AG20443 (cell line): ENCODE measurements around the gene NT5DC1.
A peak's percentile ranks its signal among the peaks of the same experiment; 100 is the strongest.

Source experiments
- DNase-seq: peaks from one replicate; pipeline ENCODE4 v3.0.0; 2012; ENCODE audit warnings: low spot score, mixed read lengths

NT5DC1 gene

DNA sequence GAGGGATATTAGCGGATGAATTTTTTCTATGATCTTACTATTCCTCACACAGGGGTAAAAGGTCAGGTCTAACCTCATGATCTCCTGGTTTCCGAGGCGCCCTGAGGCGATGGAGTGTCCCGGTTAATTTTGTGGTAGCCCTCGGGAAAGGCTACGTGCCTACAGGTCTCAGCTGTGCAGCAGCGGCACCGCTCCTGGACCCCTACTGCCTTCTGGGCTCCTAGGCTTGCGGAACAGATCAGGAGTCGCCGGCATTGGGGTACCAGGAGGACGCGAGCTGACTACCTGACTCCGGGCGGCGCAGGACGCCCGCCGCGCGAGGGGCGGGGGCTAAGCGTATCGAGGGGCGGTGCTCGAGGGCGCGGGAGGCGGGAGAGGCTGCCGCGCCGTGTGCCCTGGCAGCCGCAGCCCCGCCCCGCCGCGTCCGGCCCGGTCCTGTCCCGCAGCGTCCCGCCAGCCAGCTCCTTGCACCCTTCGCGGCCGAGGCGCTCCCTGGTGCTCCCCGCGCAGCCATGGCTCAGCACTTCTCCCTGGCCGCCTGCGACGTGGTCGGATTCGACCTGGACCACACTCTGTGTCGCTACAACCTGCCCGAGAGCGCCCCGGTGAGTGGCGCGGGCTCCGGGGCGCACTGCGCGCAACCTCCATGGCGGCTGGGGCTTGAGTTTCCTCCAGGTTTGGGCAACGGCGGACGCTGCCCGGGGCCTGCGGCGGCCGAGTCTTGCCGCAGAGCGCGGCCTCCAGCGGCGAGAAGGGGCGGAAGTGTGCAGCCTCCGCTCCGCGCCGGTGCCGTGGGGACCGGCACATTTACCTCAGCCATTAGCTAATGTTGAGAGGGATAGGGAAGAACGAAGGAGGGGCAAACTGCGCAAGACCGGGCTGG lies at the start of gene NT5DC1:
Gene NT5DC1 (plus strand): TSS at position 435 of the 883 bp plus-strand sequence. CDS start 78 bp downstream, at position 513.
- DNase-seq, result peak; percentile 95

- DNase-seq, result no peak
Observed at GRCh38 chr6:116051244-116051643, 49.4 kb upstream of the NT5DC1 start.

DNA sequence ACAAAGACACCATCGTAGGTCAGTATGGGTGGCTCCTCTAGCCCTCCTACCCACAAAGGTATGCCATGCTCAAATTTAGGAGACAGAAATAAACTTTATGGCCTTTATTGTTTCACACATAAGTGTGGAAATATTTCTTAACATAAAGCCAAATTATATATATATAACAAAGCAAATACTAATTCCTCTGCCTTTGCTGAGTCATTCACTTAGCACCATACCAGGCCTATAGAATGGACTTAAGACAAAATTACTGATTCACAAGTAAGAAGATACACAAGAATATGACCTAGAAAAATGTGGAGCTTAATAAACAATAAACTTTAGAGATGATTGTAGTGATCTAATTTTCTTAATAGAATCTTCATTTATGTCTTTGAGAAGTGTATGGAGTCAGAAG lies 45.1 kb upstream of the NT5DC1 start:
- DNase-seq, result no peak

DNA sequence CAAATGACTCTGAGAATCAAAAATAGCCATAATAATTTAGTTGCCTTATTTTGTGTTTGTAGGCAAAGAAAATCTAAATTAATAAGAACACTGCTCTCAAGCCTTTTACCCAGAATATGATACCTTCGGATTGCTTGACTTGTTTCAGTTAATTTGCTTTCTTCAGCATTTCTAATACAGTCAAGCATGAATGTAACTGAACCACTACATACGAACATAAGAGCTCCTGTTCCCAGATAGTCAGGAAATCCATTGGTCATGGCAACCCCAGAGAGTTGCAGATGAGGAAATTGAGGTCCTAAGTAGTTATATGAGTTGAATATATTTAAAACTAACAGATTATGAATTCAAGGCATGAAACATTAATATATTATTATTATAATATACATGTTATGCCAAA lies 42.9 kb upstream of the NT5DC1 start:
- DNase-seq, result no peak

DNA sequence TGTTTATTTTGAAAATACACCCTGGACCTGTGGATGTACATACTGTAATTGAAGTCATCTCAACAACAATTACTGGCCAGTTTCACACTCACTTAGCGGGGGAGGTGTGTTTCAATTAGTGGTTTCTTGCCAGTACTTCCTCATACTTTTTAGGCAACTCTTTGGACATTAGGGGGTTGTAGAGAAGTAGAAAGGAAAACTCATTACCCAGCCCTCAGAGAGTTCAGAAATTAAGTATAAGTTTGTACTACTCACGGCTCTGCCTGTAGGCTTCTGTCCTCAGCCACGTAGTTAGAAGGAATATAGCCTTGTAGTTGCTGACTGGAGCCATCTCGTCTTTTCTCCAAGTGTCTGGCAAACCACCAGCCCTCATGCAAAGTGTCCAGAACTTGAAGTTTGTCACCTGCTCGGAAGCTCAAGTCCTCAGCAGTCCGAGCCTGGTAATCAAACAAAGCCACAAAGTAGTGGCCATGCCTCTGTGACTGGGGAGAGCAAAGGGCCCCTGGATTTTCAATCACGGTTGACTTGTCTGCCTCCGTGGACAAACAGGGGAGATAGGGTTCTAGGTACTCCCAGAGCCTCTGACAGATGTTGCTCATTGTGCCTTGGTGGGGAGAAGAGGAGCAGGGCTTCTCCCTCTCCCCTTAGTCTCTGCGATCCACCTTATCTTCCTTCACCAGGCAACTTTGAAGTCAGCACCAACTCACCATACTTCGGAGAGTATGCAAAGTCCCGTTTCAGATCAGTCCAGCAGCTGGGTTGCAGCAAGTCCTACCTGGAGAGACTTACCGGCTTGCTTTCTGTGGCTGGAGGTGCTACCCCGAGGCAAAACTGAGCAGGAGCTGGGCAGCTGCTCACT lies 40.7 kb upstream of the NT5DC1 start:
- DNase-seq, result peak; percentile 9

GRCh38 chr6:116060572-116061283 lies 39.9 kb upstream of the NT5DC1 start, which contains the start of gene FRK:
TSS of gene FRK (minus strand) at chr6:116060891. CDS start at chr6:116060311, 580 bp downstream.
- DNase-seq, result peak; percentile 61

GRCh38 chr6:116062496-116062895 lies 38.2 kb upstream of the NT5DC1 start:
- DNase-seq, result no peak

DNA sequence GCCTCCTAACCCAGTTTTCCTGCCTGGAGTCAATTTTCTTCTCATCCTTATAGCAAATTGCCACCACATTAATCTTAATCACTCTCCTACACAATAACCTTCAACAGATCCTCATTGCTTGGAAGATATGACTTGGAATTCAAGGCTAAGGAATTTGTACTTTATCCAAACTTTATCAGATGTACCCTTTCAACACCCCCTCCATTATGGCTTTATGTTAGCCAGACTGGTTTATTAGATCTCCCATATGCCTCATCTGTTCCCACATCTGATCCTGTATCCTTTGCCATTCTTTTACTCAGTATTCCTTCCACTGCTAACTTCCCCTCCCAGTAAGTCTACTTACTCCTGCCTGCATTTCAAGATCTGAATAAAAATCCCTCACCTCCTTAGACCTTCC lies 36.0 kb upstream of the NT5DC1 start:
- no peak for DNase-seq

DNA sequence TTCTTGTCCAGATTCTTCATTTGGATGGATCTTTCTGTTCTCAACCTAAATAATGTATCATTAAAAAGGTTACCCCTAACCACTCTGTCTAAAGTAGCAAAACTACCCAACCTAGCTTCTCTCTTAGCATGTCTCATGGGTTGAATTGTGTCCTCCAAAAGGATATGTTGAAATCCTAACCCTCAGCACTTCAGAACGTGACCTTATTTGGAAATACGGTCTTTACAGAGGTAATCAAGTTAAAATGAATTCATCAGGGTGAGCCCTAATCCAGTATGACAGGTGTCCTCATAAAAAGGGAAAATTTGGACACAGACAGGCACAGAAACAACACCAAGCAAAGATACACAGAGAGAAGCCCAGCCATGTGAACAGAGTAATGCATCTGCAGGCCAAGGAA lies 33.9 kb upstream of the NT5DC1 start:
- no peak for DNase-seq

GRCh38 chr6:116070101-116070500 lies 30.6 kb upstream of the NT5DC1 start:
- DNase-seq, result no peak

GRCh38 chr6:116070616-116071389 lies 29.9 kb upstream of the NT5DC1 start:
- DNase-seq, result no peak

DNA sequence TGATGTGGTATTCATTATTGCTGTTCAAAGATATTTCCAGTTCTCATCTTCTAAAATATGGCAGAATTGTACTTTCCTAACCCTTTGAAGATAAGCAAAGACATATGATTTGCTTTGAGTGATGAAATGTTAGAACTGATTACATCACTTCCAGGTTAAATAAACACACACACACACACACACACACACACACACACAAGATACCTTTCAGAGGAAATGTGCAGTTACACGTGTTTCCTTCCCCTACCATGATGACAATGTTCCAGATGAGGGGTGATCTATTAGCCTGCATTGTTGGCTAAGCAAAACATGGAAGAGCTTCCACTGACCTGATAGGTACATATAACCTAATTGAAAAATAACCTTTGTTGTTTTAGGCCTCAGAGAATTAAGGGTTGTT lies 28.3 kb upstream of the NT5DC1 start:
- DNase-seq, result no peak

DNA sequence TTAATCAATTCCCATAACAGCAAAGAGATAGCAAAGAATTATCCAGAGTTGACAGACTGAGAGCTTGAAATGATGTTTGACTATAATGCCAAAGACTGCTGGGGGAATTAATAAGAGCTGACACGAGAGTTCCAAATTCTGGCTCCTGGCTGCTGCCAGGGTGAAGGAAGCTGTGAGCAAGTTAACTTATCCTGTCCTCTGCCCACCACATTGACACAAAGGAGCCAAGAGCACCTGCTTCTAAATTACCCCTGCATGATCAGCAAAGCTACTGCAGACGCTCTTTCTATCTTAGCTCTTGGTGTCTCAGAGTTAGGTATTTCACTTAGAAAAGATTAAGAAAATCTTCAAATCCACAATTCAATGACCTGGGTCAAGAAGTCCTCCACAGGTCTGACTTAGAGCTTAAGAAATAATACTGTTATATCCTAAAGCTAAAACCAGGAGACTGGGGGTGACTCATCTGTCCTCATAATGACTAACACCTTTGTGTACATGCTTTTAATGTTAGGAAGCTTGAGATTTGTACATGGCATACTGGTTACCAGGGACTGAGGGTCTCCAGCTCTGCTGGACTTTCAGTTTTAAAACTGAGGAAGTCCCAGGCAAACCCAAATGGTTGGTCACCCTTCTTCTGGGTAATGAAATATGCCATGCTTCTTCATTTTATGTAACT lies 26.8 kb upstream of the NT5DC1 start:
- DNase-seq, result peak; percentile 13

- DNase-seq, result no peak
Observed at GRCh38 chr6:116074732-116075390, 25.8 kb upstream of the NT5DC1 start.

GRCh38 chr6:116078522-116078921 lies 22.1 kb upstream of the NT5DC1 start:
- DNase-seq, result no peak

- no peak for DNase-seq
Observed at GRCh38 chr6:116078945-116079344, 21.7 kb upstream of the NT5DC1 start.

GRCh38 chr6:116083052-116083451 lies 17.6 kb upstream of the NT5DC1 start:
- DNase-seq, result no peak

DNA sequence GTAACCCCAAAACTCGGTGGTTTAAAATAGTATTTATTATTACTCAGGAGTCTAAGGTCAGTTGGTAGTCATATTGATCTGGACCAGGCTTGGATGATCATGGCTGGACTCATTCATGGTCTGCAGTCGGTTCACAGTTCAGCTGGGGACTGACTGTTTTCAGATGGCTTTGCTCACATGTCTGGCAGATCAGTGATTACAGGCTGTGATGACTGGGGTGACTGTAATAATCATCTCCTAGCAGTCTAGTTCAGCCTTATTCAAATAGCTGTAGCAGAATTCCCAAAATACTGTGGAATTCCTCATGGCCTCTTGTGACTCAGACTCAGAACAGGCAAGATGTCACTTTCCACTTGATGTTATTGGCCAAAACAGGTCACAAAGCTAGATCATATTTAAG lies 16.4 kb upstream of the NT5DC1 start:
- DNase-seq, result no peak

DNA sequence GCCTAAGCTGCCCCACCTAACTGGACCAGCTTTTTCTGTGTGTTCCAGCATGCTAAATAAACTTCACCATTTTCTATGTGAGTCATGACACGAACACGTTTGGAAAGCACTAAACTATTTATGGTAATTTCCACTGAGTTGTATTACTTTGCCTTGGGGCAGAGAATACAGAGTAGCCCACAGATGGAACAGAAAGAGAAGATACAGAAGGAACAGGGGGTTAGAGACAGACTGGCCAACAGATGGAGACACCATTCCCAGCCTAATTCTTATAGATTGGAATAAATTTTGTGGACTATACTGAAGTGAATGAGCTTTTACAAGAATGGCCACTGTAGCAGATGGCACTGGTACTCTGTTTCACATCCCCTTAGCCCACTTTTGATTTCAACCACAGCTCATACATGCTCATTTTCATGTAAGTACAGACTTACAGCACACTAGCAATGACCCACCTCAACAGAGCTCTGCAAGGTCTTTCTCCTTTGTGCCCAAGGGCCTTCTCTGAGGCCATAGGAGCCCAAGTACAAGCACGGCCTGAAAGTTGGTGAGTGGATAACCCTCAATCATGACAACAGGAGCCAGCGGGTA lies 13.1 kb upstream of the NT5DC1 start:
- DNase-seq, result peak; percentile 62

DNA sequence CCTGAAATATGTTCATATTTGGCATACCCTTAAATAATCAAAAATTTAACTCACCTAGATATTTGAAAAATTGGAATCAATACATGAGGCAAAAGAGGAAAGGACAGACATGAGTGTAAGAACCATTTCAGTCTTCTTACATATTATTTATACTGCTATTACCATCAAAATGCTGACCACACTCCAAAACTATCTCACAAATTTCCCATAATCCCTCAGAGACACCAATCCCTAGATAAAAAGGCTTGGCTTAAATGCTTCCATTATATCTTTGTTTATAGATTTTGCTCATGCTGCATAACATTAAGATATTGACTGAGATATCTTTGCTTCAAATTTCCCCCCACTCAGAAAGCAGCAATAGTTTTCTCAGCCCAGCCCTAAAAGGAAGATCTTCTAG lies 11.7 kb upstream of the NT5DC1 start:
- no peak for DNase-seq
